Measurements from ENCODE around the gene ANKDD1B. TPM values are rescaled to one million over a fixed set of nuclear protein-coding genes. Genes with fewer than 3 reads are reported as not detected.
"Not testable (repeated sequence)": the region's sequence is repeated elsewhere in the genome, so short reads cannot be mapped to it uniquely, and the experiment has no call there.

Gene ANKDD1B
- total and polyA plus RNA-seq, 4 donors = 1.3 to 9.4 (median 5.9) TPM

GRCh38 chr5:75567710-75568109 lies 43.5 kb upstream of the ANKDD1B start:
- peaks cover 0 to 5% (median 0%) of the 10 kb centered on the region in 4 donors for H3K9me3 ChIP-seq (ENCODE audit: control insufficient read depth in 4 of 4, insufficient read depth in 3 of 4, low read length in 3 of 4)
- no peaks in the 10 kb centered on the region for H3K27me3 ChIP-seq (ENCODE audit: control insufficient read depth in 3 of 3, insufficient read depth in 3 of 3, low read length in 2 of 3)
- no peak overlapping the region for H3K9ac ChIP-seq (ENCODE audit: insufficient read depth in 1 of 2, low read length in 2 of 2)
- ATAC-seq (ENCODE audit: insufficient read depth, low FRiP score) (no peak), DNase-seq (no peak)
- no peak for TF ChIP-seq CTCF (IDR thresholded peaks at IDR 0.05; ENCODE audit: control extremely low read depth, extremely low read depth)
- peaks cover 0 to 14% (median 8%) of the 10 kb centered on the region in 5 donors for H3K4me1 ChIP-seq (ENCODE audit: control insufficient read depth in 5 of 5, insufficient read depth in 5 of 5, low read length in 5 of 5)
- peaks cover 0 to 10% (median 4%) of the 10 kb centered on the region in 4 donors for H3K36me3 ChIP-seq (ENCODE audit: control insufficient read depth in 4 of 4, insufficient read depth in 4 of 4, low read length in 4 of 4)
- H3K27ac ChIP-seq (ENCODE audit: low read depth in 1 of 2, low read length in 1 of 2) = peak overlapping the region in 1 of 2 donors; percentile 45
- 53 to 73% methylated on average over 2 of the region's 2 CpGs for WGBS, 2 donors
- no peak overlapping the region for H3K4me3 ChIP-seq

- WGBS, 2 donors = 68 to 69% methylated on average over 2 of the region's 2 CpGs
- peaks cover 0 to 5% (median 0%) of the 10 kb centered on the region in 4 donors for H3K9me3 ChIP-seq (ENCODE audit: control insufficient read depth in 4 of 4, insufficient read depth in 3 of 4, low read length in 3 of 4)
- H3K36me3 ChIP-seq (ENCODE audit: control insufficient read depth in 4 of 4, insufficient read depth in 4 of 4, low read length in 4 of 4) = peaks cover 0 to 10% (median 4%) of the 10 kb centered on the region in 4 donors
- no peak overlapping the region for H3K27ac ChIP-seq (ENCODE audit: low read depth in 1 of 2, low read length in 1 of 2)
- no peaks in the 10 kb centered on the region for H3K27me3 ChIP-seq (ENCODE audit: control insufficient read depth in 3 of 3, insufficient read depth in 3 of 3, low read length in 2 of 3)
- H3K9ac ChIP-seq (ENCODE audit: insufficient read depth in 1 of 2, low read length in 2 of 2) = no peak overlapping the region
- H3K4me1 ChIP-seq (ENCODE audit: control insufficient read depth in 5 of 5, insufficient read depth in 5 of 5, low read length in 5 of 5) = peaks cover 0 to 14% (median 8%) of the 10 kb centered on the region in 5 donors
- H3K4me3 ChIP-seq = no peak overlapping the region
- no peak for ATAC-seq (ENCODE audit: insufficient read depth, low FRiP score)
- DNase-seq = no peak
- TF ChIP-seq CTCF (IDR thresholded peaks at IDR 0.05; ENCODE audit: control extremely low read depth, extremely low read depth) = no peak
Observed at GRCh38 chr5:75568202-75568601, 43.1 kb upstream of the ANKDD1B start.

- no peak overlapping the region for H3K4me3 ChIP-seq
- peaks cover 2 to 6% (median 4%) of the 10 kb centered on the region in 4 donors for H3K36me3 ChIP-seq (ENCODE audit: control insufficient read depth in 4 of 4, insufficient read depth in 4 of 4, low read length in 4 of 4)
- WGBS, 2 donors = 60 to 67% methylated on average over 2 of the region's 2 CpGs
- no peak for ATAC-seq (ENCODE audit: insufficient read depth, low FRiP score)
- H3K27me3 ChIP-seq (ENCODE audit: control insufficient read depth in 3 of 3, insufficient read depth in 3 of 3, low read length in 2 of 3) = no peaks in the 10 kb centered on the region
- no peak overlapping the region for H3K27ac ChIP-seq (ENCODE audit: low read depth in 1 of 2, low read length in 1 of 2)
- H3K9ac ChIP-seq (ENCODE audit: insufficient read depth in 1 of 2, low read length in 2 of 2) = no peak overlapping the region
- TF ChIP-seq CTCF (IDR thresholded peaks at IDR 0.05; ENCODE audit: control extremely low read depth, extremely low read depth) = no peak
- DNase-seq = no peak
- H3K4me1 ChIP-seq (ENCODE audit: control insufficient read depth in 5 of 5, insufficient read depth in 5 of 5, low read length in 5 of 5) = peaks cover 3 to 19% (median 4%) of the 10 kb centered on the region in 5 donors
- no peaks in the 10 kb centered on the region for H3K9me3 ChIP-seq (ENCODE audit: control insufficient read depth in 4 of 4, insufficient read depth in 3 of 4, low read length in 3 of 4)
Observed at GRCh38 chr5:75571547-75571946, 39.7 kb upstream of the ANKDD1B start.

GRCh38 chr5:75574791-75575190 lies 36.5 kb upstream of the ANKDD1B start:
- 44 to 51% methylated on average over 3 of the region's 3 CpGs for WGBS, 2 donors
- TF ChIP-seq CTCF (IDR thresholded peaks at IDR 0.05; ENCODE audit: control extremely low read depth, extremely low read depth) = no peak
- Histone ChIP-seq H3K27ac (ENCODE audit: low read depth in 1 of 2, low read length in 1 of 2) (no peak overlapping the region), H3K4me3 (no peak overlapping the region), H3K9ac (ENCODE audit: insufficient read depth in 1 of 2, low read length in 2 of 2) (no peak overlapping the region), H3K9me3 (ENCODE audit: control insufficient read depth in 4 of 4, insufficient read depth in 3 of 4, low read length in 3 of 4) (no peaks in the 10 kb centered on the region), H3K27me3 (ENCODE audit: control insufficient read depth in 3 of 3, insufficient read depth in 3 of 3, low read length in 2 of 3) (no peaks in the 10 kb centered on the region), H3K4me1 (ENCODE audit: control insufficient read depth in 5 of 5, insufficient read depth in 5 of 5, low read length in 5 of 5) (peaks cover 1 to 13% (median 4%) of the 10 kb centered on the region in 5 donors), H3K36me3 (ENCODE audit: control insufficient read depth in 4 of 4, insufficient read depth in 4 of 4, low read length in 4 of 4) (peaks cover 4 to 12% (median 8%) of the 10 kb centered on the region in 4 donors)
- DNase-seq (peak in 2 of 3 donors; percentile 53 to 75), ATAC-seq (ENCODE audit: insufficient read depth, low FRiP score) (no peak)

GRCh38 chr5:75578280-75578679 lies 33.0 kb upstream of the ANKDD1B start:
- not testable (repeated sequence) for H3K9me3 ChIP-seq (ENCODE audit: control insufficient read depth in 4 of 4, insufficient read depth in 3 of 4, low read length in 3 of 4); ATAC-seq (ENCODE audit: insufficient read depth, low FRiP score); H3K27ac ChIP-seq (ENCODE audit: low read depth in 1 of 2, low read length in 1 of 2); DNase-seq; H3K27me3 ChIP-seq (ENCODE audit: control insufficient read depth in 3 of 3, insufficient read depth in 3 of 3, low read length in 2 of 3); H3K9ac ChIP-seq (ENCODE audit: insufficient read depth in 1 of 2, low read length in 2 of 2); H3K4me1 ChIP-seq (ENCODE audit: control insufficient read depth in 5 of 5, insufficient read depth in 5 of 5, low read length in 5 of 5); H3K4me3 ChIP-seq
- 95% methylated on average over 8 of the region's 8 CpGs for WGBS, 2 donors
- H3K36me3 ChIP-seq (ENCODE audit: control insufficient read depth in 4 of 4, insufficient read depth in 4 of 4, low read length in 4 of 4) = peaks cover 4 to 12% (median 10%) of the 10 kb centered on the region in 4 donors
